CD4-positive, alpha-beta T cell (primary cell): ENCODE data around the gene MEX3A. TPM values are rescaled to one million over a fixed set of nuclear protein-coding genes. Genes with fewer than 3 reads are reported as not detected.
A peak's percentile ranks its signal among the peaks of the same experiment; 100 is the strongest.

Experiments used
- ATAC-seq: fragments of 200-7000 bp; cut with Tn5 transposase; one replicate; pipeline ENCODE4 v1.10.0; 2022; ENCODE audit warnings: mild to moderate bottlenecking; ENCODE audit not compliant: poor library complexity
- CTCF ChIA-PET: fragments of 350-600 bp; sonication (Branson Sonifier 250); formaldehyde crosslinking; loops from one replicate; lab custom pipeline; 2021; ENCODE audit warnings: antibody characterized with exemption, inconsistent platforms; lab: Charles Lee
- POLR2A ChIA-PET: fragments of 350-600 bp; sonication (Branson Sonifier 250); formaldehyde crosslinking; loops from one replicate; lab custom pipeline; 2021; ENCODE audit warnings: antibody characterized with exemption, inconsistent platforms; lab: Charles Lee
- DNase-seq, 14 experiments: peaks; one replicate each; pipeline ENCODE4 v3.0.0-alpha.2; 2013 to 2020; ENCODE audit warnings: mixed read lengths in 2 of 14
- H3K27ac ChIP-seq, 2 donors: one replicate each; pipeline versions ENCODE4 v1.5.1 to v1.7.0; 2013; ENCODE audit warnings: low read length in 2 of 2, low read depth in 1 of 2, mild to moderate bottlenecking in 1 of 2
- H3K27me3 ChIP-seq, 2 experiments: 1 replicate in 1 of 2; 2 replicates in 1 of 2; pipeline versions ENCODE4 v1.6.1 to v1.7.0; 2013; ENCODE audit warnings: low read length in 2 of 2, control low read depth in 1 of 2, mild to moderate bottlenecking in 1 of 2, moderate library complexity in 1 of 2; ENCODE audit not compliant: insufficient read depth in 2 of 2, control insufficient read depth in 1 of 2
- H3K36me3 ChIP-seq: one replicate; pipeline ENCODE4 v1.6.1; 2013; ENCODE audit warnings: low read length, control low read depth; ENCODE audit not compliant: insufficient read depth
- H3K4me1 ChIP-seq: one replicate; pipeline ENCODE4 v1.6.1; 2013; ENCODE audit warnings: low read length, control low read depth; ENCODE audit not compliant: insufficient read depth
- H3K4me3 ChIP-seq: one replicate; pipeline ENCODE4 v1.5.1; 2013; ENCODE audit warnings: mild to moderate bottlenecking, low read length, moderate library complexity
- H3K9me3 ChIP-seq, 2 experiments: 1 replicate in 1 of 2; 2 replicates in 1 of 2; pipeline versions ENCODE4 v1.6.1 to v1.7.0; 2013; ENCODE audit warnings: low read length in 2 of 2, mild to moderate bottlenecking in 2 of 2, control low read depth in 1 of 2, moderate library complexity in 1 of 2; ENCODE audit not compliant: control insufficient read depth in 1 of 2, insufficient read depth in 1 of 2
- H3K27ac Mint-ChIP-seq: one replicate; pipeline ENCODE4 v1.8.0; 2020; ENCODE audit warnings: mixed read lengths
- H3K27me3 Mint-ChIP-seq: one replicate; pipeline ENCODE4 v1.8.0; 2021; ENCODE audit warnings: mixed read lengths
- H3K36me3 Mint-ChIP-seq: one replicate; pipeline ENCODE4 v1.8.0; 2021; ENCODE audit warnings: low read depth, mixed read lengths
- H3K4me1 Mint-ChIP-seq: one replicate; pipeline ENCODE4 v1.8.0; 2021; ENCODE audit warnings: low read depth, mixed read lengths
- H3K4me3 Mint-ChIP-seq: one replicate; pipeline ENCODE4 v1.8.0; 2020; ENCODE audit warnings: mild to moderate bottlenecking, mixed read lengths
- H3K9me3 Mint-ChIP-seq: one replicate; pipeline ENCODE4 v1.8.0; 2020; ENCODE audit warnings: mixed read lengths
- intact Hi-C, 2 experiments: fragments of 100-400 bp; cut with DNase I in 1 of 2; cut with micrococcal nuclease in 1 of 2; formaldehyde crosslinking; loops; one replicate each; pipeline versions ENCODE4 v1.15.1 to v1.9.0; 2023 to 2025; cut with DNase I, micrococcal nuclease
- total RNA-seq, 174 experiments: library from RNA in 2 of 174; stranded (reverse) in 2 of 174; gene quantifications; one replicate each; pipeline ENCODE4 v1.2.3 and lab custom pipeline; 2021 to 2026
- TF ChIP-seq, protein P1 (sequence below): fragments of 200-600 bp; IDR thresholded peaks from one replicate; pipeline ENCODE4 v1.8.0; 2022; ENCODE audit warnings: antibody characterized with exemption, mild to moderate bottlenecking

The MEX3A gene
- total RNA-seq, 2 experiments from 2014 or later: 0.27 to 0.36 TPM

DNA sequence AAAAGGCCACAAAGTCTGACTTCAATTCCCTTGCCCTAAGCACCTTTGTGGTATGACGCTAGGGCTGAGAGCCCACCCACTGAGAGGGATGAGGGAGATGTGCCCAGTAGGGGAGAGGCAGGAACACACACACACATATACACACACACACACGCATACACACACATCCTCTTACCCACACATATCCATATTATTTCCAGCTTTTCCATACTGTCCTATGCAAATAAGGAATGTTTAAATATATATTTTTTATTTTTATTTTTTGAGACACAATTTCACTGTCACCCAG lies 18.3 kb downstream of the MEX3A start:
- H3K4me3 ChIP-seq: no peak overlapping the region
- H3K27ac Mint-ChIP-seq: no peak overlapping the region
- intact Hi-C loops: no loop called here
- H3K9me3 Mint-ChIP-seq: no peaks in the 10 kb centered on the region
- ATAC-seq: no peak
- no peaks in the 10 kb centered on the region for H3K36me3 ChIP-seq
- H3K4me1 ChIP-seq: peaks cover 6% of the 10 kb centered on the region
- POLR2A ChIA-PET: no interaction called here
- H3K27me3 Mint-ChIP-seq: no peaks in the 10 kb centered on the region
- no peaks in the 10 kb centered on the region for H3K36me3 Mint-ChIP-seq
- TF ChIP-seq, protein P1, sequence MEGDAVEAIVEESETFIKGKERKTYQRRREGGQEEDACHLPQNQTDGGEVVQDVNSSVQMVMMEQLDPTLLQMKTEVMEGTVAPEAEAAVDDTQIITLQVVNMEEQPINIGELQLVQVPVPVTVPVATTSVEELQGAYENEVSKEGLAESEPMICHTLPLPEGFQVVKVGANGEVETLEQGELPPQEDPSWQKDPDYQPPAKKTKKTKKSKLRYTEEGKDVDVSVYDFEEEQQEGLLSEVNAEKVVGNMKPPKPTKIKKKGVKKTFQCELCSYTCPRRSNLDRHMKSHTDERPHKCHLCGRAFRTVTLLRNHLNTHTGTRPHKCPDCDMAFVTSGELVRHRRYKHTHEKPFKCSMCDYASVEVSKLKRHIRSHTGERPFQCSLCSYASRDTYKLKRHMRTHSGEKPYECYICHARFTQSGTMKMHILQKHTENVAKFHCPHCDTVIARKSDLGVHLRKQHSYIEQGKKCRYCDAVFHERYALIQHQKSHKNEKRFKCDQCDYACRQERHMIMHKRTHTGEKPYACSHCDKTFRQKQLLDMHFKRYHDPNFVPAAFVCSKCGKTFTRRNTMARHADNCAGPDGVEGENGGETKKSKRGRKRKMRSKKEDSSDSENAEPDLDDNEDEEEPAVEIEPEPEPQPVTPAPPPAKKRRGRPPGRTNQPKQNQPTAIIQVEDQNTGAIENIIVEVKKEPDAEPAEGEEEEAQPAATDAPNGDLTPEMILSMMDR: no peak
- H3K27me3 ChIP-seq: no peaks in the 10 kb centered on the region
- H3K9me3 ChIP-seq: no peaks in the 10 kb centered on the region
- DNase-seq: no peak
- no peak overlapping the region for H3K4me3 Mint-ChIP-seq
- no peak overlapping the region for H3K27ac ChIP-seq
- peaks cover 6% of the 10 kb centered on the region for H3K4me1 Mint-ChIP-seq
- CTCF ChIA-PET: interaction anchor here (1.4 kb wide), 1 partner anchor 75 kb away, joined by 3 read pairs; no protein-coding TSS in a partner anchor

DNA sequence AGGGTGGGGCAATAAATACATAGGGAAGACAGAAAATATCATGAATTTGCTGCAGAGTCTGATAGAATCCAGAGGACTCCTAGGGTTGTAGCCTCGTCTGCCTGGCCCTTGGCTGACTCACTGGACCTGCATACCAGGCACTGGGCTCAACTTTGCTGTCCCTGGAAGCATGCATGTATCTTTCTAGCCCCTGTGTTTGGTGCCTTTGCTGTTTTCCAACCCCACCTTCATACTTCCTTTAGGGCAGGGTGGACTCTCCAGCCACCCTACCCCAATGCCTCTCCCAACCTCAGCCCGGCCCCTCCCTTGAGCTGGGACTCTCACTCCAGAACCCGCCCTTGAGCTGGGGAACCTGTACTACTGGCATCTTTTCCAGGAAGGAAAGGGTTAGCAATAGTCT lies 20.1 kb downstream of the MEX3A start:
- Histone ChIP-seq H3K9me3 (no peaks in the 10 kb centered on the region), H3K4me1 (peaks cover 6% of the 10 kb centered on the region), H3K27me3 (no peaks in the 10 kb centered on the region), H3K36me3 (peaks cover 8% of the 10 kb centered on the region), H3K4me3 (no peak overlapping the region), H3K27ac (no peak overlapping the region)
- ChIA-PET CTCF (no interaction called here), POLR2A (no interaction called here)
- intact Hi-C loops: no loop called here
- Mint-ChIP-seq H3K27ac (no peak overlapping the region), H3K4me3 (no peak overlapping the region), H3K36me3 (no peaks in the 10 kb centered on the region), H3K4me1 (peaks cover 6% of the 10 kb centered on the region), H3K27me3 (no peaks in the 10 kb centered on the region), H3K9me3 (no peaks in the 10 kb centered on the region)
- TF ChIP-seq, protein P1: no peak
- ATAC-seq: no peak
- DNase-seq: no peak

DNA sequence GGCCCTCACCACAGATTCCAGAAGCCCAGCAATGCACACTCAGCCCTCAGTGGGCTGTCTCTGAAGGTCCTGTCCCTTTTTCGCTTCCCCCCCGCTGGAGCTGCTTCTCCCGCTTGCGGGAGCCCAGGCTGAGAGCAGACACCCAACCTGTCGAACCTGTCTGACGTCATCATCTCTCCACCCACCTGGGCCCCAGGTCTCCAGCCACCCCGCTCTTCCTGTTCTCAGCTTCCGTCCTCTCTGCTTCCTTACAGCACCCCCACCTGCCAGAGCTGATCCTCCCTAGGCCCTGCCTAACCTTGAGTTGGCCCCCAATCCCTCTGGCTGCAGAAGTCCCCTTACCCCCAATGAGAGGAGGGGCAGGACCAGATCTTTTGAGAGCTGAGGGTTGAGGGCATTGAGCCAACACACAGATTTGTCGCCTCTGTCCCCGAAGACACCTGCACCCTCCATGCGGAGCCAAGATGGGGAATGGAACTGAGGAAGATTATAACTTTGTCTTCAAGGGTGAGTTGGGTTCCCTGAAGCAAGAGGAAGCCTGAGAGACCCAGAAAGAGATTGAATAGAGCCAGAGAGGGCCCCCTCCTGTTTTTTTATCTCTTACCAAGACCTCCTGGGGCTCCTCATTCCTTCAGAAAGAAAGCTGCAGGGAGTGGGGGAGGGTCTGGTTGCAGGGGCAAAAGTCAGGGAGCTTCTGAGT lies 21.2 kb downstream of the MEX3A start, which contains the start of gene RAB25:
Gene RAB25, plus strand, starts transcription at position 224 of the 700 bp plus-strand sequence. Its CDS starts 241 bp downstream, at position 465.
- CTCF ChIA-PET: no interaction called here
- Mint-ChIP-seq H3K4me1 (peaks cover 5% of the 10 kb centered on the region), H3K4me3 (peak within 1 kb of the TSS; percentile 34), H3K9me3 (no peaks in the 10 kb centered on the region), H3K36me3 (no peaks in the 10 kb centered on the region), H3K27me3 (no peaks in the 10 kb centered on the region), H3K27ac (no peak within 1 kb of the TSS)
- intact Hi-C loops: no loop called here
- Histone ChIP-seq H3K4me3 (no peak within 1 kb of the TSS), H3K4me1 (peaks cover 3% of the 10 kb centered on the region), H3K27me3 (no peaks in the 10 kb centered on the region), H3K27ac (no peak within 1 kb of the TSS), H3K36me3 (peaks cover 8% of the 10 kb centered on the region), H3K9me3 (no peaks in the 10 kb centered on the region)
- POLR2A ChIA-PET: no interaction called here
- peak in 2 of 14 experiments; percentile 39 to 47 for DNase-seq
- ATAC-seq: peak; percentile 48
- TF ChIP-seq, protein P1: no peak
